ENCODE measurements around the gene BICC1. TPM values are rescaled to one million over a fixed set of nuclear protein-coding genes. Genes with fewer than 3 reads are reported as not detected.

Gene BICC1
- total RNA-seq, 1 experiment from 2014 or later: 0.57 TPM

- Histone ChIP-seq H4K20me1 (ENCODE audit: control insufficient read depth, insufficient read depth, insufficient read length) (no peaks in the 10 kb centered on the region), H4K8ac (replicated peaks; ENCODE audit: insufficient read length, low read depth, low read length) (no peak overlapping the region), H3K27ac (ENCODE audit: insufficient read length, low read depth, low read length) (no peak overlapping the region), H3T11ph (ENCODE audit: low read length) (no peak overlapping the region), H3K79me1 (ENCODE audit: insufficient read depth, low read depth, low read length, poor library complexity, severe bottlenecking) (no peaks in the 10 kb centered on the region), H3K4me1 (ENCODE audit: insufficient read depth, low read length) (no peaks in the 10 kb centered on the region), H3K23ac (ENCODE audit: insufficient read length, low read depth, low read length) (no peak overlapping the region), H2AK5ac (ENCODE audit: insufficient read length, low read length) (no peak overlapping the region), H3K9ac (ENCODE audit: extremely low read depth, insufficient read length, low read length) (no peak overlapping the region), H3K79me2 (ENCODE audit: insufficient read depth, low read length) (no peaks in the 10 kb centered on the region), H2BK120ac (ENCODE audit: low read depth, low read length, poor library complexity, severe bottlenecking) (no peak overlapping the region), H2BK12ac (ENCODE audit: insufficient read length, low read depth, low read length) (no peak overlapping the region), H3K23me2 (ENCODE audit: insufficient read length, low read depth, low read length, poor library complexity, severe bottlenecking) (no peaks in the 10 kb centered on the region), H2AFZ (ENCODE audit: low read length) (no peak overlapping the region), H3K14ac (ENCODE audit: insufficient read depth, low read length) (no peak overlapping the region; the same call in 1 of the 2 replicates), H2BK15ac (ENCODE audit: low read depth, low read length) (no peak overlapping the region), H2BK5ac (ENCODE audit: insufficient read length, low read length) (no peak overlapping the region), H3K27me3 (ENCODE audit: insufficient read depth, low read length) (no peaks in the 10 kb centered on the region), H4K91ac (ENCODE audit: insufficient read length, low read depth, low read length) (no peak overlapping the region), H2BK20ac (ENCODE audit: low read depth, low read length, poor library complexity, severe bottlenecking) (no peak overlapping the region), H3K18ac (ENCODE audit: insufficient read length, low read depth, low read length) (no peak overlapping the region), H3K4me2 (ENCODE audit: insufficient read depth, insufficient read length, low read length) (no peak overlapping the region), H3K4ac (ENCODE audit: low read depth, low read length) (no peak overlapping the region), H3K9me3 (ENCODE audit: control insufficient read depth, low read depth, low read length) (no peaks in the 10 kb centered on the region), H4K5ac (ENCODE audit: insufficient read length, low read depth, low read length) (no peak overlapping the region), H3K56ac (ENCODE audit: insufficient read length, low read depth, low read length) (no peak overlapping the region)
- Mint-ChIP-seq H3K9me3 (no peaks in the 10 kb centered on the region), H3K36me3 (ENCODE audit: insufficient read depth in 1 of 3, low read depth in 3 of 3) (no peaks in the 10 kb centered on the region), H3K27me3 (ENCODE audit: low read depth) (no peaks in the 10 kb centered on the region; the same call in 1 of the 2 replicates), H3K27ac (no peak overlapping the region), H3K4me3 (no peak overlapping the region), H3K4me1 (peaks cover 9 to 10% of the 10 kb centered on the region in 2 experiments)
- no peak for DNase-seq
- TF ChIP-seq CTCF (conservative IDR thresholded peaks at IDR 0.05): no peak
- no CpG with 5 or more reads among the region's 3 CpGs for whole genome bisulfite sequencing (ENCODE audit: extremely low coverage, insufficient read length, low lambda C conversion rate)
These were observed 332.0 kb downstream of the BICC1 start for GRCh38 chr10:58844680-58845079.

All from H9 (cell line).